Middle frontal gyrus (tissue), 1 donor: ENCODE results near the gene CCDC85C.

Source experiments
- DNase-seq: peaks from one replicate; pipeline ENCODE4 v3.0.0-alpha.2; 2015; ENCODE audit warnings: low spot score; ENCODE audit errors: extremely low spot score

The CCDC85C gene

DNA sequence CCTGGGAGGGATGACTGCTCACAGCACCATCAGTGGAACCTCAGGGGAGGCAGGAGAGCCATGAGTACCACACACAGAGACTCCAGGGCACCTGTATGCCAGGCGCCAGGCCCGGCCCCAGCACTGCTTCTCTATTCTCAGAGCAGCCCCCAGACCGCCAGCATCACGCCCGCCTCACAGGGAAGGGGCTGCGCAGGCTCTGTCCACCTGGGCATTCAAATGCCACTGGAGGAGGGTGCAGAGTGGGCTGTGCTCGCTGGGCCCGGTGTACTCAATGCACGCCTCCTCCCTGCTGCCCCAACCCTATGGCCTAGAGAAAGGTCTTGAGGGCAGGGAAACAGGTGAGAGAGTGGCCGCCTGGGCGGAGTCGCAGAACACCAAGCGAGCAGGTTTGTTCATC, 43.6 kb downstream of the CCDC85C start:
- DNase-seq: no peak

- DNase-seq: no peak
Observed at GRCh38 chr14:99559286-99559990, 44.6 kb downstream of the CCDC85C start.

DNA sequence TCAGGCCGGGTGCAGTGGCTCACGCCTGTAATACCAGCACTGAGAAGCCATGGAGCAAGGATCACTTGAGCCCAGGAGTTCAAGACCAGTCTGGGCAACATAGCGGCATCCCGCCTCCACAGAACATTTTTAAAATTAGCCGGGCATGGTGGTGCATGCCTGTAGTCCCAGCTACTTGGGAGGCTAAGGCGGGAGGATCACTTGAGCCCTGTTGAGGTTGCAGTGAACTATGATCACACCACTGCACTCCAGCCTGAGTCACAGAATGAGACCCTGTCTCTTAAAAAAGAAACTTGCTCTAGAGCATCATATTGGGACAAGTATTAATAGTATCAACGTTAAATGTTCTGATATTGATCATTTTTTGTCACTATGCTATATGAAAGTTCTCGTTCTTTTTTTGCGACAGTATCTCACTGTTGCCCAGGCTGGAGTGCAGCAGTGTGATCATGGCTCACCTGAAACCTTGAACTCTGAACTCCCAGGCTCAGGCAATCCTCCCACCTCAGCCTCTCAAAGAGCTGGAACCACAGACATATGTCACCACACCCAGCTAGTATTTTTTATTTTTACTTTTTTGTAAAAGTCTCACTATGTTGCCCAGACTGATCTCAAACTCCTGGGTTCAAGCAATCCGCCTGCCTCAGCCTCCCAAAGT, 47.7 kb downstream of the CCDC85C start:
- DNase-seq: no peak

GRCh38 chr14:99554757-99555531, 49.1 kb downstream of the CCDC85C start:
- DNase-seq: no peak

- no peak for DNase-seq
Observed at GRCh38 chr14:99554184-99554583, 49.8 kb downstream of the CCDC85C start.

DNA sequence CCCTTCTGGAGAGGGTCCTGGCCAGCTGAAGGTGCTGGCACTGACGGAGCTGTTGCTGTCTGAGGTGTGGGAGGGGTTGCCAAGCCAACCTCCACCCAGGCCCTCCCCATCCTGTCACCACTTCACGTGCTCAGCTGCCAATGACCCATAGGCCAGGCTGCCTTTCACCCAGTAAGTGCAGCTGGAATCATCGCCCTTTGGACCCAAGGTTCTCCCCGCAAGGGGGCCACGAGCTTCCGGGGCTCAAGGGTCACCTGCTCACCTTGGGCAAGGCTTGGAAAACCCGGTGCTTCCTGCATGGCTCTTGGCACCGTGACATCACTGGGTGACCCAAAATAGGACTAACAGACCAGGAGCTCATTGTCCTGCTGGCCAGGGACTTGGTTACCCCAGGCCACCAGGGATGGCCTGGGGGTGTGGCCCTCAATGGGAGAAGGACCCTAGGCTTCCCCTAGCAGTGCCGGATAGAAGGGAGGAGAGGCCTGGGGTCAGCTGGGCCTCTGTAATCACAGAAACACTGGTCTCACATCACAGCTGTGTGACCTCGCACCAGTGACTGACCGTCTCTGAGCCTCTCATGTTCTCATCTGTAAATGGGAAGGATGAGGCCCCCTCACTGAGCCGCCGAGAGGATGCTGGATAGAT, 51.3 kb downstream of the CCDC85C start:
- no peak for DNase-seq

- DNase-seq: no peak
Observed at GRCh38 chr14:99552021-99552553, 51.9 kb downstream of the CCDC85C start.

DNA sequence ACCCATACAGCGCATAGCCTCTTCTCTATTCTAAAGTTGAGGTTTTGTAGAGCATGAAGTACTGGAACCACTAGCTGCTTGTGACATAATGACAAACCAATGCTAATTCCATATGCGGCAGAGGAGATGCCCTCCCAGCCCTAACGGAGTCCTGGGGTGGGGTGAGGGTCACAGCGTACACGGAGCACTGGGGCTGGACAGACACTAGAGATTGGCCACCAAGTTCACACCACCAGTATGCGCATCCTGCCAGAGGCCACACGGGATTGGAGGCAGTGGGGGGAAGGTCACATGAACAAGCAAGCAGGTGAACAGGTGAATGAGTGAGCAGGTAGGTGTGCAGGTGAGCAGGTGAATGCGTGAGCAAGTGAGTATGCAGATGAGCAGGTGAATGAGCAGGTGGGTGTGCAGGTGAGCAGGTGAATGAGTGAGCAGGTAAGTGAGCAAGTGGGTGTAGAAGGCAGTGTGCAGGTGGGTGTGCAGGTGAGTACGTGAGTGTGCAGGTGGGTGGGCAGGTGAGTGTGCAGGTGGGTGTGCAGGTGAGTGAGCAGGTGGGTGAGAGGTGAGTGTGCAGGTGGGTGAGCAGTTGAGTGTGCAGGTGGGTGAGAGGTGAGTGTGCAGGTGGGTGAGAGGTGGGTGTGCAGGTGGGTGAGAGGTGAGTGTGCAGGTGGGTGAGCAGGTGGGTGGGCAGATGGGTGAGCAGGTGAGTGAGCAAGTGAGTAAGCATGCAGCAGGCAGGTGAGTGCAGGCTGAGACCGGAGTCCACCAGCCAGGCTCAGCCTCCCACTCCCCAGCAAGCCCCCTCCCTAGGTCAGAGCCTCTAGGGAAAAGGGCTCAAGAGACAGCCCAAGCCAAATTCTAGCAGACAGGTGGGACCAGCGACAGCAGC, 52.7 kb downstream of the CCDC85C start:
- no peak for DNase-seq

GRCh38 chr14:99550387-99550992, 53.5 kb downstream of the CCDC85C start:
- DNase-seq: no peak

GRCh38 chr14:99549684-99550083, 54.3 kb downstream of the CCDC85C start:
- no peak for DNase-seq

GRCh38 chr14:99548871-99549515, 55.0 kb downstream of the CCDC85C start:
- DNase-seq: no peak

DNA sequence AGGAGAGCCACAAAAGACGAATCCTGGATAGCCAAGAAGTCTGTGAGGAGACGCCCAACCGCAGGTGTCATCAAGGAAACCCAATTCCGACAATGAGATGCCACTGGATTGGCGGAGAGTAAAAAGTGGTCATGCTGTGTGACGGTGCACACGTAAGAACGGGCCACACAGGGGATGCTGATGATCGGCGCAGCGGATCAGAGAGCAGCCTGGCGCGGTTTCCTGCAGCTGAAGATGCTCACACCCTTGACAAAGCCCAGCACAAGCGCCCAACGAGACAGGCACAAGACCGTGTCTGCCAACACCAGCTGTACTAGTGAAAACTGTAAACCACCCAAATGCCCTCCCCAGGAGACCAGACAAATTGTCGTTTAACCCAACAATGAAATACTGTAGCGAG, 55.8 kb downstream of the CCDC85C start:
- DNase-seq: no peak

DNA sequence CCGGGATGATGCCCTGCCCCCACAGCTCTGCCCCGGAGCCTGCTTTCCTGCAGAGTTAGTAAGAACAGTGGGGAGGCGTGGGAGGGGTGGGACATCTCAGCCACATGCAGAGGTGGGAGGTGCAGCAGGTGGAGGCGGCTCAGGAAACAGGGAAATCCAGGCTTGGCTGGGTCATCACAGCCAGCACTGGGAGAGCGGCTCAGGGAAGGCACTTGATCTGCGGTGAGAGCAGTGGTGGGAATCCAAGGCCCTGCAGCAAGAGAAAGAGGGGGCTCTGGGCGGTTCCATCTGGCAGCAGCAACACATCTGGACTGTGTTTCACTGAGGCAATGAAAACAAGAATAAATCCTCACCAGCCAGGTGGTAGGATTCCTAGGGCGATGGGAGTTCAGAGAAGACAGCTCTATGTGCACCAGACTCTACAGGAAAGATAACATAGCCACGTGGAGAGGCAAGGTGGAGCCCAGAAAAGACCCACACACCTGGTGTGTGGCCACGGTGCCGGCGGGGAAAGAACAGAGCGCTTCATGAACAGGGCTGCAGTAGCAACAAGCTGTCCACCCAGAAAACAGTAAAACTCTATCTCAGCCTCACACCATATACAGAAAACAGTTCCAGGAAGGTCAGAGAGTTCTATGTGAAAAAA, 57.6 kb downstream of the CCDC85C start:
- no peak for DNase-seq

DNA sequence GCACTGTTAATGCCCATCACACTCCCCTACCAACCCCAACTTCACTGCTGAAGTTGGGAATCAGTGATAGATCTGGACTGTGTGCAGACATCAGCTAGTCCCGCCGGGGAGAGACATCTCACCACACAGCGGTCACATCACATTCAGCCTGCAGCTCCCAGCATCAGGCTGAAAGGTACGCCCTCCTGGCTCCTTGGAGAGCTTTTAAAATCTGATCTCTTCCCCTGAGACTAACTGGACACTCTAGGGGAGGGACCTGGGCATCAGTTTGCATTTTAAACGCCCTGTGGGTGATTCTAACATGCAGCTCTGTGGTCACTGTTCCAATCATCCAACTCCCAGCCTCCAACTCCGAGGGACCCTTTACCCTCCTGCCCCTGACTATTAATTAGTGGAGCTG, 58.4 kb downstream of the CCDC85C start:
- no peak for DNase-seq

- no peak for DNase-seq
Observed at GRCh38 chr14:99544991-99545390, 59.0 kb downstream of the CCDC85C start.

DNA sequence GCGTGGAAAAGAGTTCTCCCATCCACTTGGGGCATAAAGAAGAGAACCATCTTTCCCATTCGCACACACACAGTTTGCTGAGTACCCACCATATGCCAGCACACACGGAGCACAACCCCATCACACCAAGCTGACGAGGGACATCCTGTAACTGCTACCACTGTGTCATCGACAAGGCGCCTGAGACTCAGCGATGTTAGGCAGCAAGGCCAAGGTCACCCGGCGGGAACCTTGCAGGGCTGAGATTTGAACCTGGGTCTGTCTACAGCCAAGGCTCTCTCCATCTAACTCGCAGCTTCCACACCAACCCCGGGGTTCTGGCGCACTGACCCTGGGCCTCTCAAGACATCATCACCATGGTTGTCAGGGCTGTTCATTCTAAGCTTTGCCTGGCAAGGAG, 60.0 kb downstream of the CCDC85C start:
- no peak for DNase-seq

- DNase-seq: no peak
Observed at GRCh38 chr14:99543370-99543769, 60.6 kb downstream of the CCDC85C start.

GRCh38 chr14:99542566-99542965, 61.4 kb downstream of the CCDC85C start:
- no peak for DNase-seq
